Measurements from ENCODE around the gene THAP7. TPM values are rescaled to one million over a fixed set of nuclear protein-coding genes. Genes with fewer than 3 reads are reported as not detected.
A peak's percentile ranks its signal among the peaks of the same experiment; 100 is the strongest.

Gene THAP7
- total RNA-seq, 4 donors from 2014 or later, result 19.8 to 54.7 (median 29.5) TPM

- peaks cover 0 to 21% (median 0%) of the 10 kb centered on the region in 3 donors for H3K36me3 ChIP-seq
- no peak for DNase-seq
Measured at GRCh38 chr22:20982563-20982882, 19.4 kb downstream of the THAP7 start.

DNA sequence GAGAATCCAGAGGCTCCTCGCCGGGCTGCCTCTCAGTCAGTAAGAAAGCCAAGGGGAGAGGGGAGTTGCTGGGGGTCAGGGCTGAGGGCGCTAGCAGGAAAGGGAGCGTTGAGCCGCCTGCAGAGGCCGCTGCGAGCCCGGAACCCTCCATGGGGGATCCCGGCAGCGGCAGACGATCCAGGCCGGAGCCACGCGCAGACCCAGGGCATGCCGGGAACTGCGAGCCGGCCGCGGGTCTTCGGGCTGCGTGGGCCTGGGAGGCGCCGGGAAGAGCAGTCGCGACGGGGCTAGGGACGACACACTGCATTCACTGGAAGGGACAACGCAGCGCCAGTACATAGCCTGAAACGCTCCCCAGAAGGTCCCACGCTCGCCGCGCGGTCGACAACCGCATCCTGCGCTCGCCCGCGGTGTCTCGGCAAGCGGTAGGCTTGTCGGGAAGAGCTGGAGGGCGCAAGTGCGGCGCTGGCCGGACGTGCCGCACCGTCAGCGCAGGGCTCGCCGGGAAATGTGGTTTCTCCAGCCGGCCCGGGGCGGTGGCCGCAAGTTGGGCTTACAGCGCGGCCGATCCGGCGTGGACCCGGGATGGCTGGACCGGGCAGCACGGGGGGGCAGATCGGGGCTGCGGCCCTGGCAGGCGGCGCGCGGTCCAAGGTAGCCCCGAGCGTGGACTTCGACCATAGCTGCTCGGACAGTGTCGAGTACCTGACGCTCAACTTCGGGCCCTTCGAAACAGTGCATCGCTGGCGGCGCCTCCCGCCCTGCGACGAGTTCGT, 19.9 kb downstream of the THAP7 start, which contains the start of gene LZTR1:
LZTR1 (plus strand) TSS at position 511 of the 776 bp plus-strand sequence; CDS start at position 586, 75 bp downstream.
- H3K4me3 ChIP-seq, result peak within 1 kb of the TSS; percentile 57 to 88 (median 80)
- DNase-seq, result peak; percentile 84 to 92 (median 89)
- H3K9me3 ChIP-seq, result no peaks in the 10 kb centered on the region
- H3K27me3 ChIP-seq, result no peaks in the 10 kb centered on the region
- peaks cover 0 to 17% (median 0%) of the 10 kb centered on the region in 3 donors for H3K36me3 ChIP-seq
- TF ChIP-seq POLR2A (IDR thresholded peaks at IDR 0.05) (peak; percentile 74 to 87), CTCF (IDR thresholded peaks at IDR 0.05) (peak; percentile 18 to 54 (median 46))
- peaks cover 0 to 27% (median 21%) of the 10 kb centered on the region in 4 donors for H3K4me1 ChIP-seq
- peak within 1 kb of the TSS; percentile 79 to 97 (median 90) for H3K27ac ChIP-seq

More at GRCh38 chr22:20982563-20982882, 19.4 kb downstream of the THAP7 start:
- H3K4me1 ChIP-seq, result peaks cover 0 to 27% (median 21%) of the 10 kb centered on the region in 4 donors
- peak overlapping the region; percentile 57 to 88 (median 80) for H3K4me3 ChIP-seq
- no peak for TF ChIP-seq CTCF (IDR thresholded peaks at IDR 0.05)
- no peaks in the 10 kb centered on the region for H3K27me3 ChIP-seq
- no peaks in the 10 kb centered on the region for H3K9me3 ChIP-seq
- H3K27ac ChIP-seq, result peak overlapping the region; percentile 79 to 97 (median 90)

DNA sequence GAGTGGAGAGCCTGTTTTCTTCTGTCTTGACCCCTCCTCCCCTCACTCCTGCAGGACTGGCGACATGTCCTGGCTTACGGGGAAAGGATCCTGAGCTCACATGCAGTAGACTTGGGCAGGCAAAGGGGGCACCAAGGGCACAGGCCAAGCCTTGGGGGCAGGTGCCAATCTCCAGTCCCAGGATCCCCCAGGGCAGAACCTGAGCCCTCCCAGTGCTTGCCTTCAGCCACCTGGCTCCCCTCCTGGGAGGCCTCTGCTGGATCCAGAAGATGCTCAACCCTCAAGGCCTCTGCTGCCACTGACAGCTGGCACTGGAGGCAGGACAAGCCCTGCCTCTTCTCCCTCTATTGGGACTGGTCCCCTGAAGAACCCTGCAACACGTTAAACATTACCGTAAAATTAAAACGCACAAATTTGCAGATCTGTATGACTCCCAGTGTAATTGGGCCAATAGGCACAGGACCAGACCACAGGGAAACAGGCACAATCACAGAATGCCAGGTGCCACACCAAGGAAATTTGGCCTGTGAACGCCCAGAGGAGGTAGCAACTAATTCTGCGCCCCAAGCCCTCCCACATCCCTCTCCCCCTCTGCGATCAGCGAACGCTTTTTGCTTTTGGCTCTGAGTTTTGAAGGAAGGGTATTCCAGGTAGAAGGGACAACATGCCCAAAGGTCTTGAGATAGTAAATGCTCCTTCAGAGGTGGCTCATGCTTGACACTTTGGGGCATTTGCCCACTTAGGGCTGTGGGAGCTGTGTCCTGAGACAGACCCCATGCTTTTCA, 20.8 kb downstream of the THAP7 start:
- no peaks in the 10 kb centered on the region for H3K27me3 ChIP-seq
- peak overlapping the region; percentile 79 to 97 (median 90) for H3K27ac ChIP-seq
- H3K9me3 ChIP-seq, result no peaks in the 10 kb centered on the region
- TF ChIP-seq CTCF (IDR thresholded peaks at IDR 0.05) (no peak), POLR2A (IDR thresholded peaks at IDR 0.05) (no peak)
- peak overlapping the region; percentile 57 to 88 (median 80) for H3K4me3 ChIP-seq
- H3K36me3 ChIP-seq, result peaks cover 0 to 11% (median 0%) of the 10 kb centered on the region in 3 donors
- peaks cover 0 to 27% (median 21%) of the 10 kb centered on the region in 4 donors for H3K4me1 ChIP-seq
- no peak for DNase-seq

GRCh38 chr22:20980523-20980922, 21.4 kb downstream of the THAP7 start:
- H3K36me3 ChIP-seq, result peaks cover 0 to 5% (median 0%) of the 10 kb centered on the region in 3 donors
- no peaks in the 10 kb centered on the region for H3K9me3 ChIP-seq
- no peak overlapping the region for H3K4me3 ChIP-seq
- H3K27ac ChIP-seq, result no peak overlapping the region
- H3K27me3 ChIP-seq, result no peaks in the 10 kb centered on the region
- TF ChIP-seq POLR2A (IDR thresholded peaks at IDR 0.05) (no peak), CTCF (IDR thresholded peaks at IDR 0.05) (no peak)
- no peak for DNase-seq
- peaks cover 0 to 27% (median 21%) of the 10 kb centered on the region in 4 donors for H3K4me1 ChIP-seq

DNA sequence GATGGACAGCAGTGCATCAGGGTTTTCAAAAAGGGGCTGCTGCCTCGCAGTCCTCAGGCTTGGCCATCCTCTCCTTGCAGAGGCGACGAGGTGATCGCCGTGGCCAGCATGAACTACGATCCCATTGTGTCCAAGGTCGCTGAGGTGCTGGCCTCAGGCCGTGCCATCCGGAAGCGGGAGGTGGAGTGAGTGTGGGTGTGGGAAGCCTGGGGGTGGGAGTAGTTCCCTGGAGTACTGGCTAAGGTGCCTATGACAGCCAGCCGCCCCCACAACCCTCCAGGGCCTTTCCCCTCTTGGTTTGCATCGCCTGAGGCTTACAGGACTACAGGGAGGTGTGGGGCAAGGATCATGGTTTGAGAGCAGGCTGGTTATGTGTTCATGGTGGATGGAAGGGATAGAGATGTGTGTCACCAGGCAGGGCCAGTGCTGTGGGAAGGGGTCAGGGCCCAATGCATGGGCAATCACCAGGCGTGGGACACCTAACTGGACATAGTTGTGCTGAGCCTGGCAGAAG, 21.9 kb downstream of the THAP7 start:
- Histone ChIP-seq H3K4me1 (peaks cover 0 to 27% (median 21%) of the 10 kb centered on the region in 4 donors), H3K36me3 (peaks cover 0 to under 1% (median 0%) of the 10 kb centered on the region in 3 donors), H3K4me3 (peak overlapping the region in 2 of 4 donors; percentile 21 to 37), H3K27me3 (no peaks in the 10 kb centered on the region), H3K9me3 (no peaks in the 10 kb centered on the region), H3K27ac (no peak overlapping the region)
- DNase-seq, result no peak
- TF ChIP-seq CTCF (IDR thresholded peaks at IDR 0.05), result no peak
- no peak for TF ChIP-seq POLR2A (IDR thresholded peaks at IDR 0.05)
